Thymus (tissue), 11 donors: ENCODE data around the gene SPTB. TPM values are rescaled to one million over a fixed set of nuclear protein-coding genes. Genes with fewer than 3 reads are reported as not detected.
"Not testable (repeated sequence)": the region's sequence is repeated elsewhere in the genome, so short reads cannot be mapped to it uniquely, and the experiment has no call there.

ENCODE experiments used
- DNase-seq, 9 donors: peaks; one replicate each; pipeline ENCODE4 v3.0.0-alpha.2; 2013; ENCODE audit warnings: low spot score in 9 of 9, low read depth in 6 of 9, missing footprints in 1 of 9
- H3K27ac ChIP-seq, 2 donors: one replicate each; pipeline ENCODE4 v1.5.1; 2013; ENCODE audit warnings: control low read depth in 1 of 2, low read depth in 1 of 2, low read length in 1 of 2, mild to moderate bottlenecking in 1 of 2, moderate library complexity in 1 of 2
- H3K27me3 ChIP-seq, 2 donors: one replicate each; pipeline ENCODE4 v1.5.1; 2013; ENCODE audit warnings: low read length in 1 of 2; ENCODE audit not compliant: control insufficient read depth in 2 of 2, insufficient read depth in 1 of 2
- H3K36me3 ChIP-seq, 2 donors: one replicate each; pipeline ENCODE4 v1.5.1; 2013; ENCODE audit warnings: low read length in 1 of 2, mild to moderate bottlenecking in 1 of 2, moderate library complexity in 1 of 2; ENCODE audit not compliant: control insufficient read depth in 2 of 2, insufficient read depth in 2 of 2
- H3K4me1 ChIP-seq, 2 donors: one replicate each; pipeline ENCODE4 v1.5.1; 2013; ENCODE audit warnings: low read length in 2 of 2; ENCODE audit not compliant: control insufficient read depth in 2 of 2, insufficient read depth in 2 of 2
- H3K4me3 ChIP-seq, 2 donors: one replicate each; pipeline ENCODE4 v1.5.1; 2013; ENCODE audit warnings: low read length in 2 of 2, control low read depth in 1 of 2, mild to moderate bottlenecking in 1 of 2
- H3K9me3 ChIP-seq, 2 donors: one replicate each; pipeline ENCODE4 v1.5.1; 2013; ENCODE audit warnings: low read length in 1 of 2, mild to moderate bottlenecking in 1 of 2; ENCODE audit not compliant: control insufficient read depth in 2 of 2, insufficient read depth in 1 of 2
- WGBS: extraction: QIAGEN DNeasy Blood & Tissue Kit; methylation state at CpG from one replicate; pipeline ENCODE4 v1.1.7; 2013; 5-methylcytosine and 5-hydroxymethylcytosine counted together
- polyA plus RNA-seq: library from polyadenylated mRNA; stranded (reverse); fragments of 200-250 nt; gene quantifications from one replicate; pipeline ENCODE4 v1.2.3, GENCODE V29; 2013
- total RNA-seq: library from RNA; stranded (reverse); fragments of 120-200 nt; gene quantifications from one replicate; pipeline ENCODE4 v1.2.4, GENCODE V29; 2013
- donor health status: healthy.

The SPTB gene
- total and polyA plus RNA-seq, 2 donors = 1.1 to 1.8 TPM

DNA sequence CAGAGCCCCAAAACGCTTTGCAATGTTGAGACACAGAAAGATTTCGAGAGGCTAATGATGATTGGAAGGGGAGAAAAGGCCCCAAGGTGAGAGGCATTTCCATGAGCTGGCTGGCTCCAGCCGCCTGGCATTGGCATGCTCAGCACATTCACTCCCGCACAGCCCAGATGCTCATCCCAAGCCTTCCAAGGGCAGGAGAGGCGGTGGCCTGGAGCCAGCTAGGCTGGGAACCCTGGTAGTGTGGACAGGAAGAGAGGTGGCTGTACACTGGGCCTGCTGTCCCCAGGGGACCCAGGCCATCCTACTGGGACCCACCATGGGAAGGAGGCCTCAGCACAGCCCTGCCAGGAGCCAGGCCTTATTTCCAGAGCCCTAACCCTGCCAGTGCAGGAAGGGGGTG, 72.2 kb downstream of the SPTB start:
- Histone ChIP-seq H3K9me3 (no peaks in the 10 kb centered on the region), H3K4me1 (peaks cover 2 to 12% of the 10 kb centered on the region in 2 donors), H3K27ac (no peak overlapping the region), H3K27me3 (no peaks in the 10 kb centered on the region), H3K36me3 (no peaks in the 10 kb centered on the region), H3K4me3 (no peak overlapping the region)
- WGBS = 74% methylated on average over 5 of the region's 5 CpGs
- no peak for DNase-seq

DNA sequence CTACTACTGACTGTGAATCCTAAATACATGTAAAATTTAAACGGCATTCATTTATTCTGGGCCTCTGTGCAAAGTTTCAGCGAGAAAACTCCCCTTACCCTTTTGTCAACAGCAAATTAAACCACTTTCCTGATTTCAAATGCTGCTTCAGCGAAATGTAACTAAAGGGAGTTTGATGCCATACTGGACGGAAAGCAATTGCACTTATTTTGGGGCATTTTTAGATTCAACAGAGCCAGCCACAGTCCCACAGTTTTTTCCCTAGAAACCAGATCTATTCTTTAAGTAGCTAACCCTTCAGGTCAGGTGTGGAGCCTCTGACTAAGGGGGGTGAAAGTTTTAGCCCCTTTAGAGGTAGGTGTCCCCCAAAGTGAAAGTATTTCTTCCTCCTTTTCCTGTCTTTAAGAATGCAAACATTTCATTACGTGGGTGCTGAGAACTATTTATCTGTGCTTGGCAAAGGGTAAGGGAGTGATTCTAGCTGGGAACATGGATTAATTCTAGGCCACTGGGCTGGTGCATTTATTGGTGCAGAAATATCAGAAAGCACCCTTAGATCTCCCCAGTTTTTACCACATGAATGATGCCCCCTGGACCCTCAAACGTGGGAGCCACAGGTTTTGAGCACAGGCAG, 72.7 kb downstream of the SPTB start:
- WGBS = 80% methylated on average over 6 of the region's 6 CpGs
- Histone ChIP-seq H3K9me3 (no peaks in the 10 kb centered on the region), H3K36me3 (no peaks in the 10 kb centered on the region), H3K4me3 (no peak overlapping the region), H3K4me1 (peaks cover 0 to 6% of the 10 kb centered on the region in 2 donors), H3K27me3 (no peaks in the 10 kb centered on the region), H3K27ac (no peak overlapping the region)
- DNase-seq = no peak

DNA sequence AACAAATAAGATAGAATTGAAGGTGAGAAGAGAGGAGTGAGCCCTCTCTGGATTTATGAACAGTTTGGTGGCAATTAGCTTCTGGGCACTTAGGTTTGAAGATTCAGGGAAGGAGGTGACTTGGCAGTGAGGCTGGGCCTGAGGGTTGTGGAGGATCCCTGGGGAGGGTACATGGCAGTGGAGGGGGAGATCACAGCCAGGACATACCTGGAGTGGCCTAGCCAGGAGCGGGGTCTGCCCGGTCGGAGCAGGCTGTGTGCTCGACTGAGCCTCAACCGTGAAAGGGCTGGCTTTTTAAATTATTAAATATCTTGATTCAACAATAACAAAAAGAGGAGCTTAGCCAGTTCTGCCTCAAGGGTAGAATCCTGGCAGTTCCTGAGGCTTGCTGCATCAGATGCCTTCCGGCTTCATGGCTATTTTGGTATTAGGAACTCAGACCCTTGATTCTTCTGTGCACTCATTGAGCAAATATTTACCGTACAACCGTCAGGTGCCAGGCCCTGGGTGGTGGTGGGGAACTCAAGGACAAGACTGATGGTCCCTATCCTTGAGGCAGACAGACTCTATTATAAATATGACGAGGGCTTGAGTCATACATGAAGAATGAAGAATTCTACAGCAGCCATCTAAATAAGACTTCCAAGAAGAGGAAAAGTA, 73.4 kb downstream of the SPTB start:
- no peaks in the 10 kb centered on the region for H3K36me3 ChIP-seq
- no peaks in the 10 kb centered on the region for H3K27me3 ChIP-seq
- H3K4me1 ChIP-seq = peaks cover 0 to 6% of the 10 kb centered on the region in 2 donors
- H3K27ac ChIP-seq = no peak overlapping the region
- no peaks in the 10 kb centered on the region for H3K9me3 ChIP-seq
- no peak for DNase-seq
- no peak overlapping the region for H3K4me3 ChIP-seq
- 98% methylated on average over 9 of the region's 9 CpGs for WGBS

DNA sequence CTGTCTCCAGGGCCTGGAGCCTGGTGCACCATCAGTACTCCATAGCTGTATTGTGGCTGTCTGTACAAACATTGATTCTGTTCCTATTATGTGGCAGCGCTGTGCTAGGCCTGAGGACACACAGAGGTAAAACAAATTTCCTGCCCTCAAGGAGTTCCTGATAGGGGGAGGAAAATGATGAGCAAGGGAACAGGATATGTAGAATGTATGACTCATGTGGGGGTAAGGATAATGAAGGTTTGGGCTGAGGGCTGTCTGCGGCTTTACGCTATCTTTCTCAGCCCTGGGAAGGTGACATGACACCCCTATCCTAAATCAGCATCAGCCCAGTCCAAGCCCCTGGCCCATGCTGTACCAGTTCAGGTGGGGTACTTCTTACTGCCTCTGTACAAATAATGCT, 74.1 kb downstream of the SPTB start:
- not testable (repeated sequence) for DNase-seq, H3K27me3 ChIP-seq, H3K36me3 ChIP-seq, H3K4me1 ChIP-seq, H3K4me3 ChIP-seq, H3K27ac ChIP-seq, H3K9me3 ChIP-seq
- 97% methylated on average over 3 of the region's 3 CpGs for WGBS

DNA sequence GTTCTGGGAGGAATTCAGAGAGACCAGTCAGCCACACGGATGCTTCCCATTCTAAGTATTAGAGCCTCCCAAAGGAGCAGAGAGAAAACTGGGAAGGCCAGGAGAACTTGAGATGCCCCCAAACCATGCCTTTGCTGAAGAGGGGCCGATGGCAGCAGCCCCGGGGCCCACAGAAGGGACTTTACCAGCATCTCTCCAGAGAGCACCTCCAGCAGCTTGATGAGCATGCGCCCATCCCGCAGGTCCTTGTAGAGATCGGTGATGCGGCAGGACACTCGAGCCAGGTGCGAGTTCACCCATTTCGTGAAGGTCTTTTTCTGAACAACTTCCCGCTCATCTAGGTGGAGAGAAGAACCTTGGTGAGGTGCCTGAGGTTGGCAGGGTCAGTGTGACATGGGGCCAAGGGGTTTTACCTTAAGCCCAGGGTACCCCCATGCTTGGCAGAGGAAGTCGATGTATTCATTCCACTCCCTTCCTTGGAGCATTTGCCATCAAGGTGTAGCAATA, 74.9 kb downstream of the SPTB start:
- Histone ChIP-seq H3K27ac (no peak overlapping the region), H3K4me3 (no peak overlapping the region), H3K36me3 (no peaks in the 10 kb centered on the region), H3K27me3 (no peaks in the 10 kb centered on the region), H3K9me3 (no peaks in the 10 kb centered on the region), H3K4me1 (peaks cover 0 to 6% of the 10 kb centered on the region in 2 donors)
- WGBS = 92% methylated on average over 12 of the region's 12 CpGs
- no peak for DNase-seq

DNA sequence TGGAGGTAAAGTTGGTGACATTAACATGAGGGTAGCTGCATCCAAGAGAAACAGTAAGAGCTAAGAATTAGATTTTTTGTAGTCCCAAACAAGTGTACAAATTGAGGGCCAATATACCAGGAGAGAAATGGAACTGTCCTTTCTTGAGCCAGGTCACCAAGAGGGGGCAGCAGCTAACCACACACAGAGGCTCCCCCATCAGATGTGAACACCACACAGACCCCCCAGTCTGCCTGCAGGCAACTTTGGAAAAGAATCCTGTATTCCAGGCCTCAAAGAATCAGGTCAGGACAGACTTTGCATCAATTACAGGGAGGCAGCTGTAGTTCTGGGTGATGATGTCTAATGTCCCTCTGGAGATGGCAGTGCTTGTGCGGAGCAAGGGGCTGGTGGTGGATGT, 77.9 kb downstream of the SPTB start:
- H3K27me3 ChIP-seq = peaks cover 0 to 2% of the 10 kb centered on the region in 2 donors
- 96% methylated on average over 1 of the region's 1 CpG for WGBS
- no peaks in the 10 kb centered on the region for H3K36me3 ChIP-seq
- H3K4me1 ChIP-seq = no peaks in the 10 kb centered on the region
- H3K9me3 ChIP-seq = no peaks in the 10 kb centered on the region
- H3K4me3 ChIP-seq = no peak overlapping the region
- DNase-seq = peak in 1 of 9 donors; percentile 17
- H3K27ac ChIP-seq = no peak overlapping the region

DNA sequence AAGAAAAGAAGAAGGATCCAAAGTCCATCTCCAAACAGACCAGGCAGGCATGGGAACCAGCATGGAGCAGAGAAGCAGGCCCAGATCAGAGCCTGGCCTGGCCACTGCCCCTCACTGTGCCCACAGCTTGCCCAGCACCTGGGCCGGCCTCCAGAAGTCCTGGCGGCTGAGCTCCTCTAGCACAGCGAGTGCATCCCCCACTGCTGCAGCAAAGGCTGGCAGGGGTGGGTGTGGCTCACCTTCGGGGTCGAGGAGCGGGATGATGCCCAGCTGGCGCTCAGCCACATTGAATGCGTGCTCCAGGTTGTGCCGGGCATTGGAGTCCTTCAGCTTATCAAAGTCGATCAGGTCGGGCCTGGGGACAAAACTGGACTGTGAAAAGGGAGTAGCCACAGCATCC, 78.7 kb downstream of the SPTB start:
- no peak for DNase-seq
- Histone ChIP-seq H3K27ac (no peak overlapping the region), H3K36me3 (no peaks in the 10 kb centered on the region), H3K4me3 (no peak overlapping the region), H3K9me3 (no peaks in the 10 kb centered on the region), H3K27me3 (peaks cover 0 to 2% of the 10 kb centered on the region in 2 donors), H3K4me1 (no peaks in the 10 kb centered on the region)
- WGBS = 97% methylated on average over 11 of the region's 11 CpGs

DNA sequence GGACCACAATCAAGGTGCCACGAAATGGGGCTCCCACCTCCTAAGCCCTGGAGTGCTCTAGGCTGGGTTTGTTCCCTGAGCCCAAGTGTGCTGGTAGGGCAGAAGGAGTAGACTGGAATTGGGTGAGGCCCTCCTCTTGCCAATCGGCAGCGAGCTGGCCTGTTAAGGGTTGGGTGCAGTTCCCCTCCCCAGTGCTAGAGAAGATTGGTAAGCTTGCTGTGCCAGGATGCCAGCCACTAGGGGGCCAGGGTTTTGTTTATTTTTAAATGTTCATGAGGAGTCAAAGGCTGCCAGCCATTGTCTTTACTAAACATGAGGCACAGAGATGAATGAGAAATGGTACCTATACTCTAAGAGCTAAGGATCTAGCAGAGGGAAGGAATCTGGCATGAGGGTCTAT, 79.7 kb downstream of the SPTB start:
- Histone ChIP-seq H3K36me3 (no peaks in the 10 kb centered on the region), H3K27ac (no peak overlapping the region), H3K4me3 (no peak overlapping the region), H3K4me1 (no peaks in the 10 kb centered on the region), H3K9me3 (no peaks in the 10 kb centered on the region), H3K27me3 (peaks cover 0 to 2% of the 10 kb centered on the region in 2 donors)
- WGBS = 93% methylated on average over 3 of the region's 3 CpGs
- DNase-seq = peak in 4 of 9 donors; percentile 10 to 40 (median 17)

DNA sequence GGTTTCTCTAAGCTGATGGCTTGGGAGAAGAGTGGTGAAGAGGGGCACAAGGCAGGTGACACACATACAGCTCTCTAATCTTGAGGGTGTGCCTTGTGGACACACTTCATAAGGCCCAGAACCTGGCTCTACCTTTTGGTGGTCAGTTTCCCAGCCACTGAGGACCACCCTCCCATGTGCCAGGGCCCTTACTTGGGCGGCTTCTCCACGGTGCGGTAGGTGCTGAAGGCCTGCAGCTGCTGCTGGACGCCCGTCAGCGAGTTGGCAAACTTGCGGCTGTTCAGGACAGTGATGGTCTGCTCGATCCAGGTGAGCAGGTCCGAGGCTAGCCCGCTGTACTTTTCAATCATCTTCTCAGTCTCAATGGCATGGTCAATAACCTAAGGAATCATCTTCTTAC, 80.2 kb downstream of the SPTB start:
- Histone ChIP-seq H3K9me3 (no peaks in the 10 kb centered on the region), H3K4me3 (no peak overlapping the region), H3K27me3 (peaks cover 0 to 2% of the 10 kb centered on the region in 2 donors), H3K27ac (no peak overlapping the region), H3K4me1 (no peaks in the 10 kb centered on the region), H3K36me3 (no peaks in the 10 kb centered on the region)
- WGBS = 98% methylated on average over 10 of the region's 10 CpGs
- no peak for DNase-seq
